ENCODE measurements around the gene NBEA.
"Not testable (repeated sequence)": the region's sequence is repeated elsewhere in the genome, so short reads cannot be mapped to it uniquely, and the experiment has no call there.

NBEA gene

GRCh38 chr13:34926508-34926907, 15.6 kb upstream of the NBEA start:
- ATAC-seq (ENCODE audit: low read depth) (0 out of 3 replicates have a peak, but pooled peaks have one; percentile 50), DNase-seq (ENCODE audit: low spot score) (no peak)
- Histone ChIP-seq H3K4me3 (ENCODE audit: severe bottlenecking) (no peak overlapping the region), H3K4me1 (ENCODE audit: insufficient read depth, poor library complexity, severe bottlenecking) (peaks cover 4% of the 10 kb centered on the region), H3K9me3 (ENCODE audit: severe bottlenecking) (no peaks in the 10 kb centered on the region), H3K27ac (ENCODE audit: poor library complexity, severe bottlenecking) (no peak overlapping the region), H3K36me3 (ENCODE audit: low read depth) (no peaks in the 10 kb centered on the region), H3K27me3 (ENCODE audit: insufficient read depth, poor library complexity, severe bottlenecking) (no peaks in the 10 kb centered on the region)
- no peak for TF ChIP-seq CTCF (IDR thresholded peaks at IDR 0.05; ENCODE audit: poor library complexity, severe bottlenecking)

GRCh38 chr13:34928676-34929075, 13.4 kb upstream of the NBEA start:
- H3K27me3 ChIP-seq (ENCODE audit: insufficient read depth, poor library complexity, severe bottlenecking); H3K36me3 ChIP-seq (ENCODE audit: low read depth); H3K27ac ChIP-seq (ENCODE audit: poor library complexity, severe bottlenecking); H3K4me1 ChIP-seq (ENCODE audit: insufficient read depth, poor library complexity, severe bottlenecking); H3K9me3 ChIP-seq (ENCODE audit: severe bottlenecking); DNase-seq (ENCODE audit: low spot score); ATAC-seq (ENCODE audit: low read depth); H3K4me3 ChIP-seq (ENCODE audit: severe bottlenecking): not testable (repeated sequence)

- DNase-seq (ENCODE audit: low spot score) (no peak), ATAC-seq (ENCODE audit: low read depth) (no peak; the same call in 2 of the 3 replicates)
- TF ChIP-seq CTCF (IDR thresholded peaks at IDR 0.05; ENCODE audit: poor library complexity, severe bottlenecking) = no peak
Observed at GRCh38 chr13:34931572-34931971, 10.5 kb upstream of the NBEA start.

GRCh38 chr13:34933349-34933748, 8.7 kb upstream of the NBEA start:
- peaks cover 7% of the 10 kb centered on the region for H3K4me1 ChIP-seq (ENCODE audit: insufficient read depth, poor library complexity, severe bottlenecking)
- H3K4me3 ChIP-seq (ENCODE audit: severe bottlenecking) = no peak overlapping the region
- DNase-seq (ENCODE audit: low spot score) (no peak), ATAC-seq (ENCODE audit: low read depth) (no peak)
- H3K27me3 ChIP-seq (ENCODE audit: insufficient read depth, poor library complexity, severe bottlenecking) = no peaks in the 10 kb centered on the region
- H3K27ac ChIP-seq (ENCODE audit: poor library complexity, severe bottlenecking) = no peak overlapping the region
- no peaks in the 10 kb centered on the region for H3K36me3 ChIP-seq (ENCODE audit: low read depth)
- TF ChIP-seq CTCF (IDR thresholded peaks at IDR 0.05; ENCODE audit: poor library complexity, severe bottlenecking) = no peak
- no peaks in the 10 kb centered on the region for H3K9me3 ChIP-seq (ENCODE audit: severe bottlenecking)

More at GRCh38 chr13:34931572-34931971, 10.5 kb upstream of the NBEA start:
- H3K4me3 ChIP-seq (ENCODE audit: severe bottlenecking) = no peak overlapping the region
- H3K27ac ChIP-seq (ENCODE audit: poor library complexity, severe bottlenecking) = no peak overlapping the region
- no peaks in the 10 kb centered on the region for H3K9me3 ChIP-seq (ENCODE audit: severe bottlenecking)
- no peaks in the 10 kb centered on the region for H3K36me3 ChIP-seq (ENCODE audit: low read depth)
- H3K4me1 ChIP-seq (ENCODE audit: insufficient read depth, poor library complexity, severe bottlenecking) = peaks cover 7% of the 10 kb centered on the region
- H3K27me3 ChIP-seq (ENCODE audit: insufficient read depth, poor library complexity, severe bottlenecking) = no peaks in the 10 kb centered on the region

- ATAC-seq (ENCODE audit: low read depth) (no peak), DNase-seq (ENCODE audit: low spot score) (no peak)
- H3K36me3 ChIP-seq (ENCODE audit: low read depth) = no peaks in the 10 kb centered on the region
- H3K4me1 ChIP-seq (ENCODE audit: insufficient read depth, poor library complexity, severe bottlenecking) = peaks cover 7% of the 10 kb centered on the region
- H3K4me3 ChIP-seq (ENCODE audit: severe bottlenecking) = no peak overlapping the region
- H3K27ac ChIP-seq (ENCODE audit: poor library complexity, severe bottlenecking) = no peak overlapping the region
- no peak for TF ChIP-seq CTCF (IDR thresholded peaks at IDR 0.05; ENCODE audit: poor library complexity, severe bottlenecking)
- no peaks in the 10 kb centered on the region for H3K27me3 ChIP-seq (ENCODE audit: insufficient read depth, poor library complexity, severe bottlenecking)
- no peaks in the 10 kb centered on the region for H3K9me3 ChIP-seq (ENCODE audit: severe bottlenecking)
Observed at GRCh38 chr13:34933786-34934185, 8.3 kb upstream of the NBEA start.

All from RWPE2 (cell line).